Natural killer cell (primary cell): Measurements from ENCODE around the gene MCRS1. TPM values are rescaled to one million over a fixed set of nuclear protein-coding genes. Genes with fewer than 3 reads are reported as not detected.

Source experiments
- total RNA-seq, 4 donors: library from RNA; stranded (reverse); fragments of 120-200 nt in 1 of 4; gene quantifications; one replicate each; pipeline versions ENCODE4 v1.2.3 to v1.2.4, GENCODE V29; 2013 to 2022

The MCRS1 gene
- total RNA-seq, 3 donors from 2014 or later (not counting 1 experiment from before 2014, with no cell fraction given): 78.4 to 96.5 (median 83.9) TPM

Other genes starting within 250 kb of the MCRS1 start
- 1 to 10 TPM in 2 of 3 donors, under 1 TPM in 1; 0.58 to 3.0 (median 2.2) TPM for gene TROAP, start 244.9 kb downstream of the MCRS1 start, total RNA-seq
- not detected for gene C1QL4, start 231.0 kb downstream of the MCRS1 start, total RNA-seq
- gene DNAJC22, start 221.3 kb downstream of the MCRS1 start, total RNA-seq: not detected
- gene SPATS2, start 200.7 kb downstream of the MCRS1 start, total RNA-seq: 10 to 100 TPM; 14.6 to 18.4 (median 15.4) TPM
- gene KCNH3, start 29.1 kb downstream of the MCRS1 start, total RNA-seq: 1 to 10 TPM; 1.2 to 1.7 (median 1.6) TPM
- gene FAM186B, start 37.5 kb upstream of the MCRS1 start, total RNA-seq: under 1 TPM; 0.56 to 0.85 (median 0.77) TPM
- 1 to 10 TPM; 5.6 to 6.8 (median 5.9) TPM for gene PRPF40B, start 55.4 kb upstream of the MCRS1 start, total RNA-seq
- gene FMNL3, start 139.3 kb upstream of the MCRS1 start, total RNA-seq: 10 to 100 TPM; 54.2 to 82.6 (median 58.7) TPM
- gene TMBIM6, start 173.4 kb upstream of the MCRS1 start, total RNA-seq: 100 to 1,000 TPM; 326 to 375 (median 366) TPM